HepG2 (cell line): ENCODE results near the gene SERPINE2. TPM values are rescaled to one million over a fixed set of nuclear protein-coding genes. Genes with fewer than 3 reads are reported as not detected.

Experiments used
- ADNP ChIP-seq: sonication (generic); formaldehyde crosslinking; IDR thresholded peaks from 2 replicates; pipeline ENCODE4 v1.4.0; 2020; ENCODE audit warnings: missing genetic modification reagents
- FOXP1 ChIP-seq, 2 experiments: fragments of 450-650 bp in 1 of 2; IDR thresholded peaks; 2 replicates each; pipeline ENCODE4 v1.6.1; 2017 to 2018; ENCODE audit warnings: antibody characterized with exemption in 1 of 2
- ONECUT2 ChIP-seq: sonication (generic); formaldehyde crosslinking; IDR thresholded peaks from 2 replicates; pipeline ENCODE4 v1.4.0; 2020; ENCODE audit warnings: missing genetic modification reagents
- RBM39 ChIP-seq: fragments of 200-400 bp; formaldehyde crosslinking; IDR thresholded peaks from one replicate; pipeline ENCODE4 v1.6.1; 2018; ENCODE audit warnings: antibody characterized with exemption, mild to moderate bottlenecking, low read depth, low read length; ENCODE audit not compliant: poor library complexity, severe bottlenecking
- SOX5 ChIP-seq: IDR thresholded peaks from 2 replicates; pipeline ENCODE4 v1.6.1; 2016; ENCODE audit warnings: borderline replicate concordance
- TBX2 ChIP-seq: sonication (generic); formaldehyde crosslinking; IDR thresholded peaks from 2 replicates; pipeline ENCODE4 v1.5.0; 2020; ENCODE audit warnings: missing genetic modification reagents, mild to moderate bottlenecking, borderline replicate concordance
- polyA plus RNA-seq, 8 experiments: library from polyadenylated mRNA; depleted of rRNA in 3 of 8; stranded (reverse) in 7 of 8; unstranded in 1 of 8; fragments of >200 nt; fragmentation: Illumina TruSeq in 4 of 8; extraction: Trizol in 4 of 8; gene quantifications; 2 replicates each; pipeline versions ENCODE4 v1.2.1 to v1.2.3, GENCODE V29; 2011 to 2016; ENCODE audit warnings: low read depth in 4 of 8, missing spikeins in 1 of 8, mixed read lengths in 1 of 8; ENCODE audit not compliant: insufficient read depth in 1 of 8
- total RNA-seq, 5 experiments: library from RNA; depleted of rRNA; stranded (reverse); fragments of >200 nt; fragmentation: Illumina TruSeq; extraction: Trizol; gene quantifications; 2 replicates each; pipeline ENCODE4 v1.2.3, GENCODE V29; 2016; ENCODE audit warnings: low read depth in 1 of 5
- TF ChIP-seq, protein P1 (sequence below): sonication (generic); formaldehyde crosslinking; IDR thresholded peaks from 2 replicates; pipeline ENCODE4 v1.4.0; 2020; ENCODE audit warnings: missing genetic modification reagents
- TF ChIP-seq, protein P2 (sequence below): IDR thresholded peaks from 2 replicates; pipeline ENCODE4 v1.6.1; 2016; ENCODE audit warnings: low read depth, missing genetic modification reagents, missing compliant biosample characterization
- TF ChIP-seq, protein P3 (sequence below): sonication (generic); formaldehyde crosslinking; IDR thresholded peaks from 2 replicates; pipeline ENCODE4 v1.4.0; 2020; ENCODE audit warnings: missing genetic modification reagents
- TF ChIP-seq, protein P4 (sequence below): sonication (generic); formaldehyde crosslinking; IDR thresholded peaks from 2 replicates; pipeline ENCODE4 v1.5.1; 2020; ENCODE audit warnings: mild to moderate bottlenecking, missing genetic modification reagents, borderline replicate concordance

Gene SERPINE2
- total and polyA plus RNA-seq, 2 of the 13 experiments (the other 11 are each of a cell fraction or from before 2014, with no cell fraction given), result 7.9 to 18.1 TPM

DNA sequence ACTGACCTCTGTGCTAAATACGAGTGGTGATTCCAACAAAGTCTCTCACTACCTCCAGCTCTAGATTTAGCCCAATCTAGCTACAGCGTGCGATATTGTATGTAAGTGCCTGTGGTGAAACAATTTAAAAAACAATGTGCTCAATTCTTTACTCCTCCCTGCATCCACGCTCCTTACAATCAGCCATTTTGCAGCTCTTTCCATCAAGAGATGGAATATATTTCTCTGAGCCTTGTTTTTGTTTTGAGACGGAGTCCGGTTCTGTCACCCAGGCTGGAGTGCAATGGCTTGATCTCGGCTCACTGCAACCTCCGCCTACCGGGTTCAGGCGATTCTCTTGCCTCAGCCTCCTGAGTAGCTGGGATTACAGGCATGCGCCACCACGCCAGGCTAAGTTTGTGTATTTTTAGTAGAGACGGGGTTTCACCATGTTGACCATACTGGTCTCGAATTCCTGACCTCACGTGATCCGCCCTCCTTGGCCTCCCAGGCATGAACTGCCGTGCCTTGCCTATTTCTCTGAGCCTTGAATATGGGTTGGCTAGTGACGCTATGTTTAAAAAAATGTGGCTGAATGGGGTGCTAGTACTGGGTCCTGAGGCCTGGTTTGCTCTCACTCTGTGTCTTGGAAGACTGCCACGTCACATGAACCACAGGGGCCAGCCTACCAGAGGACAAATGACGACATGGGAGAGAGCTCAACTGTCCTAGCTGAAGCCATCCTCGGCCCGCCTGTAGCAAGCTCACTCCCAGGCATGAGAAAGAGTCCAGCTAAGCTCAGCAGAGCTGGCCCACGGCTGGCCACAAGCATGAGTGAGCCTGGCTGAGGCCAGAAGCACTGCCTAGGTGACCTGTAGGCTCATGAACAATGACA, 108.7 kb downstream of the SERPINE2 start (continued):
- TF ChIP-seq, protein P1, sequence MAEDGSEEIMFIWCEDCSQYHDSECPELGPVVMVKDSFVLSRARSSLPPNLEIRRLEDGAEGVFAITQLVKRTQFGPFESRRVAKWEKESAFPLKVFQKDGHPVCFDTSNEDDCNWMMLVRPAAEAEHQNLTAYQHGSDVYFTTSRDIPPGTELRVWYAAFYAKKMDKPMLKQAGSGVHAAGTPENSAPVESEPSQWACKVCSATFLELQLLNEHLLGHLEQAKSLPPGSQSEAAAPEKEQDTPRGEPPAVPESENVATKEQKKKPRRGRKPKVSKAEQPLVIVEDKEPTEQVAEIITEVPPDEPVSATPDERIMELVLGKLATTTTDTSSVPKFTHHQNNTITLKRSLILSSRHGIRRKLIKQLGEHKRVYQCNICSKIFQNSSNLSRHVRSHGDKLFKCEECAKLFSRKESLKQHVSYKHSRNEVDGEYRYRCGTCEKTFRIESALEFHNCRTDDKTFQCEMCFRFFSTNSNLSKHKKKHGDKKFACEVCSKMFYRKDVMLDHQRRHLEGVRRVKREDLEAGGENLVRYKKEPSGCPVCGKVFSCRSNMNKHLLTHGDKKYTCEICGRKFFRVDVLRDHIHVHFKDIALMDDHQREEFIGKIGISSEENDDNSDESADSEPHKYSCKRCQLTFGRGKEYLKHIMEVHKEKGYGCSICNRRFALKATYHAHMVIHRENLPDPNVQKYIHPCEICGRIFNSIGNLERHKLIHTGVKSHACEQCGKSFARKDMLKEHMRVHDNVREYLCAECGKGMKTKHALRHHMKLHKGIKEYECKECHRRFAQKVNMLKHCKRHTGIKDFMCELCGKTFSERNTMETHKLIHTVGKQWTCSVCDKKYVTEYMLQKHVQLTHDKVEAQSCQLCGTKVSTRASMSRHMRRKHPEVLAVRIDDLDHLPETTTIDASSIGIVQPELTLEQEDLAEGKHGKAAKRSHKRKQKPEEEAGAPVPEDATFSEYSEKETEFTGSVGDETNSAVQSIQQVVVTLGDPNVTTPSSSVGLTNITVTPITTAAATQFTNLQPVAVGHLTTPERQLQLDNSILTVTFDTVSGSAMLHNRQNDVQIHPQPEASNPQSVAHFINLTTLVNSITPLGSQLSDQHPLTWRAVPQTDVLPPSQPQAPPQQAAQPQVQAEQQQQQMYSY, result no peak
- TF ChIP-seq TBX2 (peak; percentile 67; the same call in 1 of the 2 replicates), RBM39 (peak; percentile 50), SOX5 (peak; percentile 64), ONECUT2 (CRISPR knock-in tag) (no peak), FOXP1 (IDR thresholded peaks at IDR 0.05) (no peak), FOXP1 (CRISPR knock-in tag; IDR thresholded peaks at IDR 0.05) (peak; percentile 64; the same call in 1 of the 2 replicates), ADNP (CRISPR knock-in tag) (peak; percentile 7; the same call in 1 of the 2 replicates)
- TF ChIP-seq, protein P2, sequence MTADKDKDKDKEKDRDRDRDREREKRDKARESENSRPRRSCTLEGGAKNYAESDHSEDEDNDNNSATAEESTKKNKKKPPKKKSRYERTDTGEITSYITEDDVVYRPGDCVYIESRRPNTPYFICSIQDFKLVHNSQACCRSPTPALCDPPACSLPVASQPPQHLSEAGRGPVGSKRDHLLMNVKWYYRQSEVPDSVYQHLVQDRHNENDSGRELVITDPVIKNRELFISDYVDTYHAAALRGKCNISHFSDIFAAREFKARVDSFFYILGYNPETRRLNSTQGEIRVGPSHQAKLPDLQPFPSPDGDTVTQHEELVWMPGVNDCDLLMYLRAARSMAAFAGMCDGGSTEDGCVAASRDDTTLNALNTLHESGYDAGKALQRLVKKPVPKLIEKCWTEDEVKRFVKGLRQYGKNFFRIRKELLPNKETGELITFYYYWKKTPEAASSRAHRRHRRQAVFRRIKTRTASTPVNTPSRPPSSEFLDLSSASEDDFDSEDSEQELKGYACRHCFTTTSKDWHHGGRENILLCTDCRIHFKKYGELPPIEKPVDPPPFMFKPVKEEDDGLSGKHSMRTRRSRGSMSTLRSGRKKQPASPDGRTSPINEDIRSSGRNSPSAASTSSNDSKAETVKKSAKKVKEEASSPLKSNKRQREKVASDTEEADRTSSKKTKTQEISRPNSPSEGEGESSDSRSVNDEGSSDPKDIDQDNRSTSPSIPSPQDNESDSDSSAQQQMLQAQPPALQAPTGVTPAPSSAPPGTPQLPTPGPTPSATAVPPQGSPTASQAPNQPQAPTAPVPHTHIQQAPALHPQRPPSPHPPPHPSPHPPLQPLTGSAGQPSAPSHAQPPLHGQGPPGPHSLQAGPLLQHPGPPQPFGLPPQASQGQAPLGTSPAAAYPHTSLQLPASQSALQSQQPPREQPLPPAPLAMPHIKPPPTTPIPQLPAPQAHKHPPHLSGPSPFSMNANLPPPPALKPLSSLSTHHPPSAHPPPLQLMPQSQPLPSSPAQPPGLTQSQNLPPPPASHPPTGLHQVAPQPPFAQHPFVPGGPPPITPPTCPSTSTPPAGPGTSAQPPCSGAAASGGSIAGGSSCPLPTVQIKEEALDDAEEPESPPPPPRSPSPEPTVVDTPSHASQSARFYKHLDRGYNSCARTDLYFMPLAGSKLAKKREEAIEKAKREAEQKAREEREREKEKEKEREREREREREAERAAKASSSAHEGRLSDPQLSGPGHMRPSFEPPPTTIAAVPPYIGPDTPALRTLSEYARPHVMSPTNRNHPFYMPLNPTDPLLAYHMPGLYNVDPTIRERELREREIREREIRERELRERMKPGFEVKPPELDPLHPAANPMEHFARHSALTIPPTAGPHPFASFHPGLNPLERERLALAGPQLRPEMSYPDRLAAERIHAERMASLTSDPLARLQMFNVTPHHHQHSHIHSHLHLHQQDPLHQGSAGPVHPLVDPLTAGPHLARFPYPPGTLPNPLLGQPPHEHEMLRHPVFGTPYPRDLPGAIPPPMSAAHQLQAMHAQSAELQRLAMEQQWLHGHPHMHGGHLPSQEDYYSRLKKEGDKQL (CRISPR knock-in tag), result no peak; the same call in 1 of the 2 replicates
- TF ChIP-seq, protein P3, sequence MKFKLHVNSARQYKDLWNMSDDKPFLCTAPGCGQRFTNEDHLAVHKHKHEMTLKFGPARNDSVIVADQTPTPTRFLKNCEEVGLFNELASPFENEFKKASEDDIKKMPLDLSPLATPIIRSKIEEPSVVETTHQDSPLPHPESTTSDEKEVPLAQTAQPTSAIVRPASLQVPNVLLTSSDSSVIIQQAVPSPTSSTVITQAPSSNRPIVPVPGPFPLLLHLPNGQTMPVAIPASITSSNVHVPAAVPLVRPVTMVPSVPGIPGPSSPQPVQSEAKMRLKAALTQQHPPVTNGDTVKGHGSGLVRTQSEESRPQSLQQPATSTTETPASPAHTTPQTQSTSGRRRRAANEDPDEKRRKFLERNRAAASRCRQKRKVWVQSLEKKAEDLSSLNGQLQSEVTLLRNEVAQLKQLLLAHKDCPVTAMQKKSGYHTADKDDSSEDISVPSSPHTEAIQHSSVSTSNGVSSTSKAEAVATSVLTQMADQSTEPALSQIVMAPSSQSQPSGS (CRISPR knock-in tag), result peak; percentile 94
- TF ChIP-seq, protein P4, sequence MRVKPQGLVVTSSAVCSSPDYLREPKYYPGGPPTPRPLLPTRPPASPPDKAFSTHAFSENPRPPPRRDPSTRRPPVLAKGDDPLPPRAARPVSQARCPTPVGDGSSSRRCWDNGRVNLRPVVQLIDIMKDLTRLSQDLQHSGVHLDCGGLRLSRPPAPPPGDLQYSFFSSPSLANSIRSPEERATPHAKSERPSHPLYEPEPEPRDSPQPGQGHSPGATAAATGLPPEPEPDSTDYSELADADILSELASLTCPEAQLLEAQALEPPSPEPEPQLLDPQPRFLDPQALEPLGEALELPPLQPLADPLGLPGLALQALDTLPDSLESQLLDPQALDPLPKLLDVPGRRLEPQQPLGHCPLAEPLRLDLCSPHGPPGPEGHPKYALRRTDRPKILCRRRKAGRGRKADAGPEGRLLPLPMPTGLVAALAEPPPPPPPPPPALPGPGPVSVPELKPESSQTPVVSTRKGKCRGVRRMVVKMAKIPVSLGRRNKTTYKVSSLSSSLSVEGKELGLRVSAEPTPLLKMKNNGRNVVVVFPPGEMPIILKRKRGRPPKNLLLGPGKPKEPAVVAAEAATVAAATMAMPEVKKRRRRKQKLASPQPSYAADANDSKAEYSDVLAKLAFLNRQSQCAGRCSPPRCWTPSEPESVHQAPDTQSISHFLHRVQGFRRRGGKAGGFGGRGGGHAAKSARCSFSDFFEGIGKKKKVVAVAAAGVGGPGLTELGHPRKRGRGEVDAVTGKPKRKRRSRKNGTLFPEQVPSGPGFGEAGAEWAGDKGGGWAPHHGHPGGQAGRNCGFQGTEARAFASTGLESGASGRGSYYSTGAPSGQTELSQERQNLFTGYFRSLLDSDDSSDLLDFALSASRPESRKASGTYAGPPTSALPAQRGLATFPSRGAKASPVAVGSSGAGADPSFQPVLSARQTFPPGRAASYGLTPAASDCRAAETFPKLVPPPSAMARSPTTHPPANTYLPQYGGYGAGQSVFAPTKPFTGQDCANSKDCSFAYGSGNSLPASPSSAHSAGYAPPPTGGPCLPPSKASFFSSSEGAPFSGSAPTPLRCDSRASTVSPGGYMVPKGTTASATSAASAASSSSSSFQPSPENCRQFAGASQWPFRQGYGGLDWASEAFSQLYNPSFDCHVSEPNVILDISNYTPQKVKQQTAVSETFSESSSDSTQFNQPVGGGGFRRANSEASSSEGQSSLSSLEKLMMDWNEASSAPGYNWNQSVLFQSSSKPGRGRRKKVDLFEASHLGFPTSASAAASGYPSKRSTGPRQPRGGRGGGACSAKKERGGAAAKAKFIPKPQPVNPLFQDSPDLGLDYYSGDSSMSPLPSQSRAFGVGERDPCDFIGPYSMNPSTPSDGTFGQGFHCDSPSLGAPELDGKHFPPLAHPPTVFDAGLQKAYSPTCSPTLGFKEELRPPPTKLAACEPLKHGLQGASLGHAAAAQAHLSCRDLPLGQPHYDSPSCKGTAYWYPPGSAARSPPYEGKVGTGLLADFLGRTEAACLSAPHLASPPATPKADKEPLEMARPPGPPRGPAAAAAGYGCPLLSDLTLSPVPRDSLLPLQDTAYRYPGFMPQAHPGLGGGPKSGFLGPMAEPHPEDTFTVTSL, result 0 out of 2 replicates have a peak, but pooled peaks have one; percentile 57
